HEK293 (cell line): ENCODE data around the gene CDH23.

Experiments
- CTCF ChIA-PET: fragments of 350-600 bp; formaldehyde crosslinking; extraction: SDS; loops from one replicate; lab custom pipeline; 2021; ENCODE audit warnings: antibody characterized with exemption; lab: Yijun Ruan, JAX
- POLR2A ChIA-PET: fragments of 300-600 bp; formaldehyde crosslinking; extraction: SDS; loops from one replicate; lab custom pipeline; 2020; ENCODE audit warnings: antibody characterized with exemption, inconsistent platforms; lab: Yijun Ruan, JAX
- H3K27ac ChIP-seq: fragments of 200-500 bp; sonication (Bioruptor generic); 2 replicates; pipeline ENCODE4 v1.5.1; 2014; ENCODE audit warnings: low read depth, low read length, control low read depth, inconsistent platforms; ENCODE audit errors: extremely low read depth
- H3K36me3 ChIP-seq, 2 experiments: fragments of 200-500 bp in 1 of 2; sonication (Bioruptor generic) in 1 of 2; 1 replicate in 1 of 2; 2 replicates in 1 of 2; pipeline ENCODE4 v1.5.1; 2014 to 2017; ENCODE audit warnings: inconsistent platforms in 2 of 2, low read length in 2 of 2; ENCODE audit not compliant: control insufficient read depth in 2 of 2, insufficient read depth in 1 of 2
- H3K4me1 ChIP-seq: fragments of 200-500 bp; sonication (Bioruptor generic); 2 replicates; pipeline ENCODE4 v1.5.1; 2014; ENCODE audit warnings: mild to moderate bottlenecking, low read length, inconsistent platforms; ENCODE audit not compliant: control insufficient read depth, insufficient read depth
- H3K4me3 ChIP-seq: 2 replicates; pipeline ENCODE4 v1.5.1; 2011; ENCODE audit warnings: low read depth, mild to moderate bottlenecking, control low read depth, low read length, moderate library complexity
- H3K9me3 ChIP-seq: fragments of 200-500 bp; sonication (Bioruptor generic); 2 replicates; pipeline ENCODE4 v1.5.1; 2014; ENCODE audit warnings: low read depth, low read length, inconsistent platforms; ENCODE audit not compliant: control insufficient read depth, insufficient read depth
- GLIS2 ChIP-seq: fragments of 450-650 bp; formaldehyde crosslinking; IDR thresholded peaks from 2 replicates; pipeline ENCODE4 v1.5.1; 2016; ENCODE audit warnings: missing biosample characterization, missing genetic modification characterization
- PBX3 ChIP-seq: sonication (generic); formaldehyde crosslinking; IDR thresholded peaks from 2 replicates; pipeline ENCODE4 v1.8.1; 2022; ENCODE audit warnings: mild to moderate bottlenecking, moderate library complexity, missing genetic modification reagents
- PRDM6 ChIP-seq: fragments of 450-650 bp; formaldehyde crosslinking; IDR thresholded peaks from 2 replicates; pipeline ENCODE4 v1.5.1; 2017; ENCODE audit warnings: missing biosample characterization, missing genetic modification characterization
- ZBTB1 ChIP-seq: fragments of 450-650 bp; formaldehyde crosslinking; IDR thresholded peaks from 2 replicates; pipeline ENCODE4 v1.5.1; 2016; ENCODE audit warnings: missing biosample characterization, missing genetic modification characterization
- ZBTB26 ChIP-seq: fragments of 450-650 bp; formaldehyde crosslinking; optimal IDR thresholded peaks from 2 replicates; pipeline ENCODE3; 2016; ENCODE audit warnings: missing biosample characterization, mild to moderate bottlenecking, missing genetic modification characterization
- ZBTB48 ChIP-seq: fragments of 450-650 bp; formaldehyde crosslinking; IDR thresholded peaks from 2 replicates; pipeline ENCODE4 v1.5.1; 2016; ENCODE audit warnings: missing biosample characterization, missing genetic modification characterization
- ZBTB49 ChIP-seq: fragments of 450-650 bp; formaldehyde crosslinking; IDR thresholded peaks from 2 replicates; pipeline ENCODE4 v1.5.1; 2016; ENCODE audit warnings: missing biosample characterization, missing genetic modification characterization, low read depth
- ZIC2 ChIP-seq: fragments of 450-650 bp; formaldehyde crosslinking; IDR thresholded peaks from 2 replicates; pipeline ENCODE4 v1.5.1; 2016; ENCODE audit warnings: missing biosample characterization, missing genetic modification characterization
- ZNF223 ChIP-seq: fragments of 450-650 bp; formaldehyde crosslinking; IDR thresholded peaks from 2 replicates; pipeline ENCODE4 v1.5.1; 2016; ENCODE audit warnings: missing biosample characterization, missing genetic modification characterization
- ZNF341 ChIP-seq: fragments of 450-650 bp; formaldehyde crosslinking; IDR thresholded peaks from 2 replicates; pipeline ENCODE4; 2016; ENCODE audit warnings: low read depth, missing biosample characterization, missing genetic modification characterization
- ZNF398 ChIP-seq: fragments of 450-650 bp; formaldehyde crosslinking; IDR thresholded peaks from 2 replicates; pipeline ENCODE4 v1.5.1; 2017; ENCODE audit warnings: missing biosample characterization, missing genetic modification characterization
- ZNF473 ChIP-seq: fragments of 450-650 bp; formaldehyde crosslinking; IDR thresholded peaks from 2 replicates; pipeline ENCODE4 v1.5.1; 2017; ENCODE audit warnings: missing biosample characterization, missing genetic modification characterization
- ZNF518A ChIP-seq: fragments of 450-650 bp; formaldehyde crosslinking; conservative IDR thresholded peaks from 2 replicates; pipeline ENCODE4 v1.5.1; 2016; ENCODE audit warnings: low read depth, missing biosample characterization, missing genetic modification characterization
- ZNF549 ChIP-seq: fragments of 450-650 bp; IDR thresholded peaks from 2 replicates; pipeline ENCODE4 v1.5.1; 2018; ENCODE audit warnings: missing biosample characterization, missing genetic modification characterization, mild to moderate bottlenecking, inconsistent platforms, moderate library complexity
- ZNF571 ChIP-seq: fragments of 450-650 bp; formaldehyde crosslinking; IDR thresholded peaks from 2 replicates; pipeline ENCODE4 v1.5.0; 2017; ENCODE audit warnings: missing biosample characterization, missing genetic modification characterization
- ZSCAN23 ChIP-seq: fragments of 450-650 bp; formaldehyde crosslinking; IDR thresholded peaks from 2 replicates; pipeline ENCODE4 v1.5.1; 2016; ENCODE audit warnings: missing biosample characterization, missing genetic modification characterization

CDH23 gene

GRCh38 chr10:71634531-71635164 lies 237.9 kb downstream of the CDH23 start:
- TF ChIP-seq PRDM6 (no peak), PBX3 (CRISPR knock-in tag) (no peak), ZNF518A (tag by site-specific recombination) (no peak), ZBTB48 (tag by site-specific recombination) (0 out of 2 replicates have a peak, but pooled peaks have one; percentile 37), ZBTB49 (tag by site-specific recombination) (no peak)
- Histone ChIP-seq H3K9me3 (no peaks in the 10 kb centered on the region), H3K4me3 (no peak overlapping the region), H3K4me1 (peaks cover 3% of the 10 kb centered on the region; the same call in 1 of the 2 replicates), H3K36me3 (no peaks in the 10 kb centered on the region), H3K27ac (no peak overlapping the region)
- ChIA-PET POLR2A (no interaction called here), CTCF (no interaction called here)

GRCh38 chr10:71635251-71635866 lies 238.6 kb downstream of the CDH23 start:
- H3K4me1 ChIP-seq, result peaks cover 3% of the 10 kb centered on the region; the same call in 1 of the 2 replicates
- ChIA-PET CTCF (no interaction called here), POLR2A (no interaction called here)
- no peak for TF ChIP-seq GLIS2 (tag by site-specific recombination)
- TF ChIP-seq ZNF223 (tag by site-specific recombination), result 0 out of 2 replicates have a peak, but pooled peaks have one; percentile 31
- no peak for TF ChIP-seq ZNF549 (tag by site-specific recombination)
- TF ChIP-seq ZBTB1, result no peak
- TF ChIP-seq ZNF571 (tag by site-specific recombination), result no peak
- no peak for TF ChIP-seq ZSCAN23
- TF ChIP-seq ZNF341 (tag by site-specific recombination), result peak; percentile 34
- TF ChIP-seq ZNF473, result no peak
- TF ChIP-seq ZNF398 (tag by site-specific recombination), result peak; percentile 66; the same call in 1 of the 2 replicates
- peak; percentile 19; the same call in 1 of the 2 replicates for TF ChIP-seq ZIC2 (tag by site-specific recombination)
- TF ChIP-seq ZBTB26 (tag by site-specific recombination), result peak; percentile 9
- H3K36me3 ChIP-seq, result no peaks in the 10 kb centered on the region
- H3K9me3 ChIP-seq, result no peaks in the 10 kb centered on the region
- no peak overlapping the region for H3K4me3 ChIP-seq
- no peak overlapping the region for H3K27ac ChIP-seq
